NCI-H2029 (cell line): ENCODE data around the gene SMYD1.

ENCODE experiments used
- DNase-seq: peaks from one replicate; lab custom pipeline; 2025; lab: John Stamatoyannopoulos, UW

SMYD1 gene

DNA sequence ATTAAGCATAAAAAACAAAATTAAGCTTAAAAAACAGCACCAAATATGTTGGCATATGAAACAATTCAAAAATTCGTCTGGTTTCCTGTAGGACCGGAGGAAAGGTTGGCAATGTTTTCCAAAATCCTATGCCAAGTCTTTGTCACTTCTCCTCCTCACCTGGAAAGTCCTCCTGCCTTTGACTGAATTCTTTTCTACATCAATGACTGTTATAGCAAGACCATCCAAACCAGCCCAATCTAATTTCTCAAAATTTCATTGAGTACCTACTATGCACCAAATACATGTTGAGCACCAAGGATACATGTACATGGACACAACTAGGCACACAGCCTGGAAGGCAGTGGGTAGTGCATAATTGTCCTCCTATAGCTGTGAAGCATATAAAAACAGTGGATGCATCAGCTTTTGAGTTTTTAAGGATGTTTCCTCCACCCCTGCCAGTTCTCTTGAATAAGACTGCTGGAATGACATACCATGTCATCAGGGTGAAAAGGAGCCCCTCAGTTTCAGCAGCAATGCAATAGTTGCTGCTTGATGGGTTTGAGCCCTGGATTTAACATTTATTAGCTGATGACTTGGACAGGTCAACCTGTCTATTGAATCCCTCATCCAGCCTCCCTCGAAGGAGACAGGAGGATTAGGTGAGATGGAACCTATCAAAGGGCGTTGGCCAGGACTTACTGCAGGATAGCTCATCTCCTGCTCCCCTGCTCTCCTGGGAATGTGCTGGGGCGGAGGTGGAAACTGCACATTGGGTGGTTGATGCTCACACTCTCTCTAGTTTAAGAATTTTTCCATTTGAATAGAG is 55.7 kb downstream of the SMYD1 start:
- no peak for DNase-seq

DNA sequence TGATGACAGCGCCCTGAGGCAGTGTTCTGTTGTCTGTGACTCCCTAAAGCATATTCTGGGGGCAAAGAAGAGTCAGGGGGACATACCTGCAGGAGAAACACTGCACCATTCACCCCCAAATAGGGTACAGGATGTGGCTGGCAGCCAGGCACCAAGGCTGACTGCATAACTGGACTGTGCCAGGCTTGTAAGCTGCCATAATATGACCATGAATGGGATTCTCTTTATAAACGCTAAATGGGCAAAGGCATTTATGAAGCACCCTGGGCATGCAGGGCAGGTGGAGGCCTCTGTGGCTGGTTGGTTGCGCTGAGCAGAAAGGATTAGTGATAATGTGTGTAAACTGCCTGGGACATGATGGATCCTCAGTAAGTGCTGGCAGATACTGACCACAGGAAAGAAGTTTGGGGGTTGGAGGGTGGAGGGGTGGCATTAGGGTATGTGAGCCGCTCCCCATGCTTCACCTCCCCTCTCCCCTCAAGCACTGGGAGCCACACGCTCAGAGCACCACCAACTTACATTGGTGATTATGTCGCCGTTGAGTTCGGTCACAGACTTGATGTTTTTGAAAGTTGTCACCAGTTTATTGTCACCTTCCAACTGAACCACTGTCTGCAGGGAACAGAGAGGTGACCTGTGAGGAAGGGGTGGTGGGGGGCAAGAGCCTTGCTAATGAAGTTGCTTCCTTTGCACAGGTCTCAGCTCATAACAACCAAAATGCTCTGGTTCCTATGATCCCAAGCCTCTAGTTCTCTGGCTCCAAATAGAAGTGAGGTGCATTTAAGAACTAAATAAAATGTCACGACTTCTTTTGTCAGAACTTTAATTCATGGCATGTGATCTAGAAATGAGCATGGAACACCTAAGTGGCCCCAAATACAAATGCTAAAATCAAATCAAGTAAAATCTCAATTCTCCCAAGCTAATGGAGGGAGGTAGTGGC is 56.6 kb downstream of the SMYD1 start:
- no peak for DNase-seq

DNA sequence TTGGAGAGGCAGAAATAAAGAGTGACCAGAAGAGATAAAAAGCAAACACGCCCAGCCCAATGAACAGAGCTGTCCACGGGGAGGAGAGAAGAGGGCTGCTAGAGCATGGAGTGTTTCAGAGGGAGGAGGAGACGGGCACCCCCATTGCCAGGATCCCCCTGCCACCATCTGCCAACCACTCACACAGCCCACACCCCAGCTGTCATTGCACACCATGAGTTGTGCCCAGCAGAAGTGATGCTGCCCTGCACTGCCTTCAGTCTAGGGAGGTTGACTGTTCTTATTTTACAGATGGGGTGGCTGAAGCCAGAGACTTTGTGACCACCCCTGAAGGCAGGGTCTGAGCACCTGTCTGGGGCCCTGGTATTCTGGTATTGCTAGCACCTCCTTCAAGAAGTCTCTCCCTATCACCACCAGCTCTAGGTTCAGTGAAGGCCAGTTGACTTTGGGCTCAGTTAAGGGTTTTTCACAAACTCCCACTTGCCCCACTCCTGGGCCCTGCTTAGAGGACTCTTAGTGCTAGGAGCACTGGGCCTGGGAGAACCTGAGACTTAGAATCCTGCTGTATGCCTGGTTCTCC is 57.8 kb downstream of the SMYD1 start:
- no peak for DNase-seq

DNA sequence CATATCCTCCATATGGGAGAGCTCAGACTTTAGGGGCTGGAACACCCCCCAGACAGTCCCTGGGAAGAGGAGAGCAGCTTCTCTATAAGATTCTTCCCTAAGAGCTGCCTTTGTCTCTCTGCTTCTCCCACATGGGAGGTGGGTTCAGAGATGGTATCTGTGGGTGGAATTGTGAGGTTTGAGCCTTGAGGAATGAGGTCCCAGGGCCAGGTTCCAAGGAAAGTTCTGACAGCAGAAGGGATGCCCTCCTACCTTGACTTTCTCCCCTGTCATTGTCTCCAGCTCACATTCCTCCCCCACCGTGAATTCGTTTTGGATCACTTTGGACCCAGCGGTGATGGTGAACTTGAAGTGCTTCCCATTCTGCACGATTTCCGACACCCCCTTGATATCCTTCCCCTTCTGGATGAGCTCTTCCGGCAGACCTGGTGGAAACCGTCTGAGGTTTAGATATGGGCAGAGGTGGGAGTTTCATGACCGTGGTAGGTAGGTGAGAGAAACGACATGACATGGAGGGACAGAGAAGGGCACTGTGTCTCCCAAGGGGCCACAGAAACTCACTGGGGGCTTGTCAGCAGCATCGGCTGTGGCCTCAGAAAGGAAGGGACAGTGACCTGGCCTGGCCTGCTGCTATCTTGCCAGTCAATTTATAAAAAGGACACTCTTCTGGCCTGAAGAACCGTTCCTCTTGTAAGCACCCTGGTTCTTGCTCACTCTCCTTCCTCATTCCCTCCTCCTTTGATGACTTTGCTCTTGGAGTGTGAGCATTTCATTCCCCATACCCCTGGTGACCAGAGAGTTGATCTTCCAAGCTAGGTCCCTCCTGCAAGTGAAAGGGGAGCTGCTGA is 58.5 kb downstream of the SMYD1 start:
- DNase-seq: no peak

- no peak for DNase-seq
Measured at GRCh38 chr2:88126772-88127637, 59.4 kb downstream of the SMYD1 start.

- no peak for DNase-seq
Measured at GRCh38 chr2:88127638-88127887, 59.9 kb downstream of the SMYD1 start.

DNA sequence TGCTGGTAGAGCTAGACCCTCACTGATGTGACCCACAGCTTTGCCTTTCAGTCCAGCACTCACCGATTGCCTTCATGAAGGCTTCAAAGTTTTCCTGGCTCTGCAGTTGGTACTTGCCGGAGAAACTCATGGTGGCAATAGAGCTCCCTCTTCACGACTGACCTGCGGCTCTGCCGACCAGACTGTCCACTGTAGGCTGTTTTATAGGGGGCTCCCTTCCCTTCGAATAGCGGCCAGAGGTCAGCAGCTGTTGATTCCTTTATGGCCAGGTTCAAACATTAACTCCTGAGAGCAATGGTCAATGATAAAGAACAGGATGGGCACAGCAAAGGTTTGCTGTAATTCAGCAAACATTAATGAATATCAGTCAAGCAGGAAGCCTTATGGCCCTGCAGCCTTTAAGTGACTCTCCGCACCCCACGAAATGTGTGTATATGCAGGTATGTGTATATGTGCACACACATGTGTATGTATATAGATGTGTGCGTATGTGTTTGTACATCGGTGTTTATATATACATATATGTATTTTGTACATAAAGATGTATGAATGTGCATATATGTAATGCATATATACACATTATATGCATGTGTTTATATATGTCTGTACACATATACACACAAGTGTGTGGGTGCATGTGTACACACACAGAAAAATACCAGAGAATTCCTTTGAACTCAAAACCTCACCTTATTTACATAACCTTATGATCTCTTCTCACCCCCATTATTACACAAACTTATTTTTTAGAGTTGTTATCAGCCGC is 60.4 kb downstream of the SMYD1 start, which contains the start of gene FABP1:
Gene FABP1 (minus strand): TSS at position 175 of the 766 bp plus-strand sequence. CDS start 45 bp downstream, at position 130.
- DNase-seq: no peak

GRCh38 chr2:88128654-88129312 is 61.2 kb downstream of the SMYD1 start:
- DNase-seq: no peak

- DNase-seq: no peak
Measured at GRCh38 chr2:88129313-88129959, 61.8 kb downstream of the SMYD1 start.

- DNase-seq: no peak
Measured at GRCh38 chr2:88131201-88131998, 63.8 kb downstream of the SMYD1 start.

GRCh38 chr2:88131999-88132368 is 64.4 kb downstream of the SMYD1 start:
- DNase-seq: no peak

- no peak for DNase-seq
Measured at GRCh38 chr2:88133875-88134274, 66.2 kb downstream of the SMYD1 start.

- DNase-seq: no peak
Measured at GRCh38 chr2:88136817-88137216, 69.2 kb downstream of the SMYD1 start.

DNA sequence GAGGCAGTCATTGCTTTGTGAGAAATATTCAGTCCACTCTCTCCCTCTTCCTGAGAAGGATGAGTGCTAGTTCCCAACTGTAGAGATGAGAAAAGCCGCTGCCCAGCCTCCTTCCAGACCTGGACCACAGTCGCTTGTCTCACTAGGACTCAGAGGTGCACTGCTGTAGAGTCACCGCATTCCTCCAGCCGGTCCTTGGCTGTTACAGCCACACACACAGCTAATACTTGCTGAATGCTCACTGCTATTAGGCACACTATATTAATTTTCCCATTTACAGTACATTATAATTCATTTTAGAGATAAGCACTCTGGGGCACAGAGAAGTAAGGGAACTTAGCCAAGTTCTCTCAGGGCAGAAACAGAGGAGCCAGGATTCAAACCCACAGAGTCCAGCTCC is 70.2 kb downstream of the SMYD1 start:
- DNase-seq: no peak

DNA sequence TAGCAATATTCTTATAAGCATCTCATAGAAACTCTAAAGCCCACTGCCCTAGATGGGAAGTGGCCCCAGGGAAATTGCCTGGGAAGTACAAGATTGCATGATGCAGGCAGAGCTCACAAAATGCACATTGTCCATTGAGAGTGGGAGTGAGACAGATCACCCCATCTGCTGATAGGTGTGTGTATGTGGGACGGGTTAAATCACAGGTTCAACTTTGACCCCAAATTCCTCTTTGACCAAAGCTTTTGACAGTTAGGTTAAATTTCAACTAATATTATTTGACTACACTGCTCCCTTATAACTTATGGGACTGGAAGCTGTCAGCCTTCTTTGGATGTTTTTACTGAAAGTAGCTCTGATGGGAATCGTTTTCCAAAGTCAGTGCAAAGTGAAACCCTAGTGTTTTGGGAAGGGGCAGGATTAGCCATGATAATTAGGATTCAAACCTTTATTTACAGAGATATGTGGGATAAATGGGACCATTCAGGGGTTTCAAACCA is 71.6 kb downstream of the SMYD1 start:
- no peak for DNase-seq

GRCh38 chr2:88139804-88140203 is 72.2 kb downstream of the SMYD1 start:
- DNase-seq: no peak

GRCh38 chr2:88141952-88142351 is 74.3 kb downstream of the SMYD1 start:
- no peak for DNase-seq

- no peak for DNase-seq
Measured at GRCh38 chr2:88144271-88144670, 76.6 kb downstream of the SMYD1 start.
